ENCODE data around the gene LMX1A. TPM values are rescaled to one million over a fixed set of nuclear protein-coding genes. Genes with fewer than 3 reads are reported as not detected.

LMX1A gene
- total RNA-seq, 1 experiment from 2014 or later, result not detected

DNA sequence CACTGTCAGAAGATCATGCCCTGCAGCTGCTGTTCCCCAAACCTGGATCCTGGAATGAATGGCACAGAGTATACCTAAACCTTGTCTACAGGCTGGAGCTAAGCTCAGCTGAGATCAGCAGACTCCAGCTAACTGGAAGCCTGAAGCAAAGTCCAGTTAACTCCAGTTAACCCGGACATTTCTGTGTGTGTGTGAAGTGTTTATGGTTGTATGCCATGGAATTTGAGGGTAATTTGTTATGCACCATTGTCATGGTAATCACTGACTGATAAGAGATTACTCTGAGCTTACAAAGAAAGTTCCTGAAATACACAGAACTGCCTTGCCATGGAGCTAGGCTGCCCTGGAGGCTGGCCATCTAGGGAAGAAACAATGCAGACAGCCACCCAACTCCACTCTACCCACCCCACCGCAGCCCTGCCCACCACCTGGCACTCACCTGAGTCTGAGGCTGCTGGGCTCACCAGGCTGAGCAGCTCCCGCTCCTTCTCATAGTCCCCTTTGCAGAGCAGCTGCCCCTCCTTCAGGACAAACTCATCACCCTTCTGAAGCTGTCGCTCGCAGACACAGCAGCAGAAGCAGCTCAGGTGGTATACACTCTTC lies 107.4 kb downstream of the LMX1A start:
- CTCF ChIA-PET, result no interaction called here
- BruUV-seq (replicated peaks), result no TSS peak
- H3K4me1 ChIP-seq (ENCODE audit: insufficient read depth, low read length, poor library complexity, severe bottlenecking), result no peaks in the 10 kb centered on the region
- intact Hi-C loops (cut with micrococcal nuclease; ENCODE audit: unreplicated experiment), result no loop called here
- no peaks in the 10 kb centered on the region for H3K9me3 ChIP-seq (ENCODE audit: low read depth, low read length, poor library complexity, severe bottlenecking)
- POLR2A ChIA-PET (ENCODE audit: low non-redundant PET), result no interaction called here
- DNase-seq (ENCODE audit: low spot score), result no peak
- H3K36me3 ChIP-seq (ENCODE audit: insufficient read depth, low read length, poor library complexity, severe bottlenecking), result no peaks in the 10 kb centered on the region
- TF ChIP-seq, protein P1, sequence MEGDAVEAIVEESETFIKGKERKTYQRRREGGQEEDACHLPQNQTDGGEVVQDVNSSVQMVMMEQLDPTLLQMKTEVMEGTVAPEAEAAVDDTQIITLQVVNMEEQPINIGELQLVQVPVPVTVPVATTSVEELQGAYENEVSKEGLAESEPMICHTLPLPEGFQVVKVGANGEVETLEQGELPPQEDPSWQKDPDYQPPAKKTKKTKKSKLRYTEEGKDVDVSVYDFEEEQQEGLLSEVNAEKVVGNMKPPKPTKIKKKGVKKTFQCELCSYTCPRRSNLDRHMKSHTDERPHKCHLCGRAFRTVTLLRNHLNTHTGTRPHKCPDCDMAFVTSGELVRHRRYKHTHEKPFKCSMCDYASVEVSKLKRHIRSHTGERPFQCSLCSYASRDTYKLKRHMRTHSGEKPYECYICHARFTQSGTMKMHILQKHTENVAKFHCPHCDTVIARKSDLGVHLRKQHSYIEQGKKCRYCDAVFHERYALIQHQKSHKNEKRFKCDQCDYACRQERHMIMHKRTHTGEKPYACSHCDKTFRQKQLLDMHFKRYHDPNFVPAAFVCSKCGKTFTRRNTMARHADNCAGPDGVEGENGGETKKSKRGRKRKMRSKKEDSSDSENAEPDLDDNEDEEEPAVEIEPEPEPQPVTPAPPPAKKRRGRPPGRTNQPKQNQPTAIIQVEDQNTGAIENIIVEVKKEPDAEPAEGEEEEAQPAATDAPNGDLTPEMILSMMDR (conservative IDR thresholded peaks at IDR 0.05; ENCODE audit: low read depth, low read length), result no peak
- TF ChIP-seq EZH2 (IDR thresholded peaks at IDR 0.05; ENCODE audit: borderline replicate concordance, low read depth, low read length, poor library complexity, severe bottlenecking), result no peak
- H3K27ac ChIP-seq (ENCODE audit: low read depth, low read length, poor library complexity, severe bottlenecking), result no peak overlapping the region
- no peak overlapping the region for H3K4me3 ChIP-seq (ENCODE audit: low read depth, low read length, poor library complexity, severe bottlenecking)
- peaks cover 7% of the 10 kb centered on the region for H3K27me3 ChIP-seq (replicated peaks; ENCODE audit: insufficient read depth, low read depth, low read length, poor library complexity)

DNA sequence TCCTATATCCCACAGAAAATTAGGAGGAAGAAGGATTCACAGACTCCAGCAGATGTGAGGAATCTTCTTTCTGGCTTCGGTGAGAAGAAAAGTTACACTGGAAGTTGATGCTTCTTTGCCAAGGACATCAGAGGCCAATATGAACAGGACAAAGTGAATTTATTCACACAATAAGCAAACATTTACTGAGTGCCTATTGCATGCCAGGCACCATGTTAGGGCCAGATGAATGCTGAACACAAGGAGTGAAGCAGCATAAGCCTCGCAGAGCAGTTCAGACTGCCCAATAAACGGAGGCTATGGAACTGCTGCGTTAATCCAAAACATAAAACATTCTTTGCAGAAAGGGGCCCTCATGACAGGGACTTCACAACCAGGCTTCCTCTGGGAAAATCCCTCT lies 114.6 kb downstream of the LMX1A start:
- CTCF ChIA-PET, result no interaction called here
- Histone ChIP-seq H3K4me1 (ENCODE audit: insufficient read depth, low read length, poor library complexity, severe bottlenecking) (no peaks in the 10 kb centered on the region), H3K27me3 (replicated peaks; ENCODE audit: insufficient read depth, low read depth, low read length, poor library complexity) (peaks cover 37% of the 10 kb centered on the region), H3K27ac (ENCODE audit: low read depth, low read length, poor library complexity, severe bottlenecking) (no peak overlapping the region), H3K36me3 (ENCODE audit: insufficient read depth, low read length, poor library complexity, severe bottlenecking) (no peaks in the 10 kb centered on the region), H3K4me3 (ENCODE audit: low read depth, low read length, poor library complexity, severe bottlenecking) (no peak overlapping the region), H3K9me3 (ENCODE audit: low read depth, low read length, poor library complexity, severe bottlenecking) (no peaks in the 10 kb centered on the region)
- TF ChIP-seq, protein P1 (conservative IDR thresholded peaks at IDR 0.05; ENCODE audit: low read depth, low read length), result no peak
- POLR2A ChIA-PET (ENCODE audit: low non-redundant PET), result no interaction called here
- BruUV-seq (replicated peaks), result no TSS peak
- no peak for DNase-seq (ENCODE audit: low spot score)
- intact Hi-C loops (cut with micrococcal nuclease; ENCODE audit: unreplicated experiment), result no loop called here

- Histone ChIP-seq H3K27me3 (replicated peaks; ENCODE audit: insufficient read depth, low read depth, low read length, poor library complexity) (peaks cover 39% of the 10 kb centered on the region), H3K36me3 (ENCODE audit: insufficient read depth, low read length, poor library complexity, severe bottlenecking) (no peaks in the 10 kb centered on the region), H3K9me3 (ENCODE audit: low read depth, low read length, poor library complexity, severe bottlenecking) (no peaks in the 10 kb centered on the region), H3K4me1 (ENCODE audit: insufficient read depth, low read length, poor library complexity, severe bottlenecking) (no peaks in the 10 kb centered on the region), H3K27ac (ENCODE audit: low read depth, low read length, poor library complexity, severe bottlenecking) (no peak overlapping the region), H3K4me3 (ENCODE audit: low read depth, low read length, poor library complexity, severe bottlenecking) (no peak overlapping the region)
- intact Hi-C loops (cut with micrococcal nuclease; ENCODE audit: unreplicated experiment), result no loop called here
- POLR2A ChIA-PET (ENCODE audit: low non-redundant PET), result no interaction called here
- CTCF ChIA-PET, result no interaction called here
- DNase-seq (ENCODE audit: low spot score), result no peak
- no TSS peak for BruUV-seq (replicated peaks)
- TF ChIP-seq, protein P1 (conservative IDR thresholded peaks at IDR 0.05; ENCODE audit: low read depth, low read length), result no peak
- TF ChIP-seq EZH2 (IDR thresholded peaks at IDR 0.05; ENCODE audit: borderline replicate concordance, low read depth, low read length, poor library complexity, severe bottlenecking), result no peak
Observed at GRCh38 chr1:165241321-165241720, 115.2 kb downstream of the LMX1A start.
